ENCODE measurements around the gene GPX3.

DNA sequence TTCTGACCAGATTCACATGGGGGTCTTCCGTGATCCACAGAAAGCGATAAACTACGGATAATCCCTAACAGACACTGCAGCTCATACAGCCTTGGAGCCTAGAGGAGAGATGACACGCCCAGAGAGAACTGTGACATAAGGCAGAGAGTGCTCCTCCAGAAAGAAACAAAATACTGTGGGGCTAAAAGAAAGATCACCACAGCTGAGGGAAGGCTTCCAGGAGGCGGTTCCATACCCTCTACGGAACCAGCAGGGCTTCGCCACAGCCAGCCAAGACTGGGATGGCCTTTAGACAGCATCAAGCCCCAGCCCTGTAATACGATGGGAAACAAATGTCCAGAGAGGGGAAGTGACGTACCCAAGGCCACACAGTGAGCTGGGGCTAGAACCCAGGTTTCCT is 19.3 kb downstream of the GPX3 start:
- TF ChIP-seq, protein P1, sequence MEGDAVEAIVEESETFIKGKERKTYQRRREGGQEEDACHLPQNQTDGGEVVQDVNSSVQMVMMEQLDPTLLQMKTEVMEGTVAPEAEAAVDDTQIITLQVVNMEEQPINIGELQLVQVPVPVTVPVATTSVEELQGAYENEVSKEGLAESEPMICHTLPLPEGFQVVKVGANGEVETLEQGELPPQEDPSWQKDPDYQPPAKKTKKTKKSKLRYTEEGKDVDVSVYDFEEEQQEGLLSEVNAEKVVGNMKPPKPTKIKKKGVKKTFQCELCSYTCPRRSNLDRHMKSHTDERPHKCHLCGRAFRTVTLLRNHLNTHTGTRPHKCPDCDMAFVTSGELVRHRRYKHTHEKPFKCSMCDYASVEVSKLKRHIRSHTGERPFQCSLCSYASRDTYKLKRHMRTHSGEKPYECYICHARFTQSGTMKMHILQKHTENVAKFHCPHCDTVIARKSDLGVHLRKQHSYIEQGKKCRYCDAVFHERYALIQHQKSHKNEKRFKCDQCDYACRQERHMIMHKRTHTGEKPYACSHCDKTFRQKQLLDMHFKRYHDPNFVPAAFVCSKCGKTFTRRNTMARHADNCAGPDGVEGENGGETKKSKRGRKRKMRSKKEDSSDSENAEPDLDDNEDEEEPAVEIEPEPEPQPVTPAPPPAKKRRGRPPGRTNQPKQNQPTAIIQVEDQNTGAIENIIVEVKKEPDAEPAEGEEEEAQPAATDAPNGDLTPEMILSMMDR (IDR thresholded peaks at IDR 0.05) = no peak
- no peak for TF ChIP-seq ZFX (IDR thresholded peaks at IDR 0.05; ENCODE audit: borderline replicate concordance)

Measured in 22Rv1 (cell line).